BJ (cell line): ENCODE results near the gene RELT. TPM values are rescaled to one million over a fixed set of nuclear protein-coding genes. Genes with fewer than 3 reads are reported as not detected.

Experiments
- CTCF ChIA-PET: fragments of 350-600 bp; formaldehyde crosslinking; extraction: SDS; loops from one replicate; lab custom pipeline; 2021; ENCODE audit warnings: antibody characterized with exemption, inconsistent platforms; lab: Yijun Ruan, JAX
- POLR2A ChIA-PET: fragments of 300-600 bp; sonication (Branson Sonifier 250); formaldehyde crosslinking; extraction: SDS; loops from one replicate; lab custom pipeline; 2021; ENCODE audit warnings: antibody characterized with exemption; lab: Charles Lee
- DNase-seq: peaks from one replicate; pipeline ENCODE4 v3.0.0-alpha.2; 2011; ENCODE audit warnings: low read depth
- H3K27me3 ChIP-seq: 2 replicates; pipeline ENCODE4 v1.6.0; 2011; ENCODE audit warnings: low read length; ENCODE audit not compliant: control insufficient read depth, insufficient read depth
- H3K36me3 ChIP-seq: 2 replicates; pipeline ENCODE4 v1.5.1; 2011; ENCODE audit warnings: low read length; ENCODE audit not compliant: control insufficient read depth, insufficient read depth
- H3K4me3 ChIP-seq: 2 replicates; pipeline ENCODE4 v1.5.1; 2011; ENCODE audit warnings: low read depth, mild to moderate bottlenecking, control low read depth, low read length
- polyA plus RNA-seq: library from polyadenylated mRNA; depleted of rRNA; stranded (reverse); fragments of >200 nt; gene quantifications from 2 replicates; pipeline ENCODE4 v1.2.3, GENCODE V29; 2011
- TF ChIP-seq, protein P1 (sequence below): IDR thresholded peaks from 2 replicates; pipeline ENCODE4 v1.5.1; 2011; ENCODE audit warnings: low read depth, mild to moderate bottlenecking, control low read depth, inconsistent platforms, low read length, moderate library complexity; ENCODE audit not compliant: insufficient read depth

RELT gene
- polyA plus RNA-seq, 1 experiment = 3.7 TPM

DNA sequence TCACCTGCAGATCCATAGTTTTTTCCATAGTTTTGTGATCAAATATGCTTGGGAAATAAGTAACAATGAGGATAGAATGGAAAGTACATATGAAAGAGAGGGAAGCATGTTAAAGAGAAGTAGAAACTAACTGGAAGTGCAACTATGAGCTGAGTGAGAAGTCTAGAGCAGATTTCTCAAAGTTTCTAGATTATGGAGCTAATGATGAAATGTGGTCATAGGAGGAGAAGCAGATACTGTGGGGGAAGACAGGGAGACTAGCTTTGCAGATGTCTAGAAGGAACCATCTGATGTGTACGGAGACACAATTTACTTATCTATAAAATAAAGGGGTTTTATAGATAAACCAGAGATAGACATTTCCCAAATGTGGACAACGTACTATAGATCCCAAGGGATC is 37.1 kb downstream of the RELT start:
- Histone ChIP-seq H3K4me3 (no peak overlapping the region), H3K27me3 (no peaks in the 10 kb centered on the region), H3K36me3 (0 out of 2 replicates have a peak, but pooled peaks cover 2% of the 10 kb centered on the region)
- POLR2A ChIA-PET = no interaction called here
- TF ChIP-seq, protein P1, sequence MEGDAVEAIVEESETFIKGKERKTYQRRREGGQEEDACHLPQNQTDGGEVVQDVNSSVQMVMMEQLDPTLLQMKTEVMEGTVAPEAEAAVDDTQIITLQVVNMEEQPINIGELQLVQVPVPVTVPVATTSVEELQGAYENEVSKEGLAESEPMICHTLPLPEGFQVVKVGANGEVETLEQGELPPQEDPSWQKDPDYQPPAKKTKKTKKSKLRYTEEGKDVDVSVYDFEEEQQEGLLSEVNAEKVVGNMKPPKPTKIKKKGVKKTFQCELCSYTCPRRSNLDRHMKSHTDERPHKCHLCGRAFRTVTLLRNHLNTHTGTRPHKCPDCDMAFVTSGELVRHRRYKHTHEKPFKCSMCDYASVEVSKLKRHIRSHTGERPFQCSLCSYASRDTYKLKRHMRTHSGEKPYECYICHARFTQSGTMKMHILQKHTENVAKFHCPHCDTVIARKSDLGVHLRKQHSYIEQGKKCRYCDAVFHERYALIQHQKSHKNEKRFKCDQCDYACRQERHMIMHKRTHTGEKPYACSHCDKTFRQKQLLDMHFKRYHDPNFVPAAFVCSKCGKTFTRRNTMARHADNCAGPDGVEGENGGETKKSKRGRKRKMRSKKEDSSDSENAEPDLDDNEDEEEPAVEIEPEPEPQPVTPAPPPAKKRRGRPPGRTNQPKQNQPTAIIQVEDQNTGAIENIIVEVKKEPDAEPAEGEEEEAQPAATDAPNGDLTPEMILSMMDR = no peak
- CTCF ChIA-PET = interaction anchor here (0.6 to 1.9 kb wide), 3 partner anchors 11 to 20 kb away, joined by 3 to 7 read pairs (median 4); no protein-coding TSS in a partner anchor
- no peak for DNase-seq

DNA sequence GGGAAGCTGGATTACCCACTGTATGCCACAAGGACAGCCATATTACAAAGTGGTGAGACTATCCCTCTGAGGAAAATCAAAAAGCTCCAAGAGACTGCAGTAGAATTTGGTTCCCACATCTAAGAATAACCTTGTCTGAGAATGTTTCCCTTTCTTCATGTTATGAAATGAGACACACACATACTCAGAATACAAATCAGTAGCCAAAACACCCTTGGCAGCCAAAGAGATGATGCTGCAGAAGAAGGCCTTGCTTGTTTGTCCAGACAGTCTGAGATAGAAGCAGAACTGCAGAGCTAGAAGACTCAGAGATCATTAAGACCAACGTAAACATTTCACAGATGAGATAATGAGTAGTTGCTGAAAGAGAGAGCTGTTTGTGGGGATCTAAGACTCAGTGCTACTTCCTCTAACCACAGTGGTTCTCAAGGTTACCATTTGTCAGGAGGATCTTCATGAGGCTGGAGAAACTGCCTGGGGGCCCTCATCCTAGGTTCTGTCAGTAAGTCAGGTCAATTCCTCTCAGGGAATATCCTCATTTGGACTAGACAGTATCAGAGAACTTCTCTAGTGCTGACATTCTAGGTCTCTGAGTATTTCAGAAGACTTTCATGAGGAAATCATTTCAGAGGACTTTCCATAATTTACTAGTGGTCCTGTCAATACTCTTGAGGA is 38.9 kb downstream of the RELT start:
- Histone ChIP-seq H3K27me3 (no peaks in the 10 kb centered on the region), H3K36me3 (0 out of 2 replicates have a peak, but pooled peaks cover 2% of the 10 kb centered on the region), H3K4me3 (no peak overlapping the region)
- ChIA-PET POLR2A (interaction anchor here (0.6 kb wide), 1 partner anchor 10 kb away, joined by 3 read pairs; no protein-coding TSS in a partner anchor), CTCF (interaction anchor here (0.9 to 2.2 kb wide), 13 partner anchors 8 to 246 kb away, joined by 3 to 14 read pairs (median 3); no protein-coding TSS in a partner anchor)
- TF ChIP-seq, protein P1 = no peak
- DNase-seq = peak; percentile 39

DNA sequence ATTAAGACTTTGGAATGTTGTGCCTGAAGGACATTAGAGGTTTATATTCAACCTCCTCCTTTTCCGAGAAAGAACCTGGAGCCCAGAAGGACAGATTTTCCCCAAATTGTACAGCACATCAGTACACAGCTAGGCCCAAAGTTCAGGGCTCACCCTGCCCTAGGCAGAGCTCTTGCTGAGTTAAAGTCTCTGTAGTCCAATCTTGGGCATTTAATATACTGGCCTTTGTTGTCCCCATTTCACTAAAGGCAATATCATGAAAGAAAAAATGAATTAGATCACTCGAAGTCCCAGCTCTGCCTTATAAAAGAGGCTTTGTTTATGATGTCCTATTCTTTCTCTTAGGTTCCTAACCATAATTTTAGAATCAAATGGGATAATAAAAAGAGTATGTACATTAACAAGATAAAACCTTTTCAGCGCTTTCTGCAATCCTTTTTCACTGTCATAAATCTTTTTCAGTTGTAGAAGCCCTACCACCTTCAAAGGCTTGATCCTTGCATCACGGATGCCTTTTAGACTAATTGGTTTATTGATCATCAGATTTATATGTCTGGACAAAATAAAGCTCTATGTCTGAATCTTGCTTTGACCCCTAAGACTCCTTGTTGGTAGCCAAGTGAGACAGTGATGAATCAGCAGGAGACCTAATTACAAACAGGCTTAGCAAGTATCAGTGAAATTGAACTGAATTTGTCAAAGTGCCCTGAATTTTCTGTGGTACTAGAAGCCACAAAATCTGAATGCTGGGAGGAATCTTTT is 39.8 kb downstream of the RELT start:
- Histone ChIP-seq H3K27me3 (no peaks in the 10 kb centered on the region), H3K4me3 (no peak overlapping the region), H3K36me3 (0 out of 2 replicates have a peak, but pooled peaks cover 2% of the 10 kb centered on the region)
- TF ChIP-seq, protein P1 = no peak
- DNase-seq = peak; percentile 47
- POLR2A ChIA-PET = no interaction called here
- CTCF ChIA-PET = interaction anchor here (1.0 to 2.2 kb wide), 9 partner anchors 9 to 245 kb away, joined by 3 to 14 read pairs (median 4); no protein-coding TSS in a partner anchor

DNA sequence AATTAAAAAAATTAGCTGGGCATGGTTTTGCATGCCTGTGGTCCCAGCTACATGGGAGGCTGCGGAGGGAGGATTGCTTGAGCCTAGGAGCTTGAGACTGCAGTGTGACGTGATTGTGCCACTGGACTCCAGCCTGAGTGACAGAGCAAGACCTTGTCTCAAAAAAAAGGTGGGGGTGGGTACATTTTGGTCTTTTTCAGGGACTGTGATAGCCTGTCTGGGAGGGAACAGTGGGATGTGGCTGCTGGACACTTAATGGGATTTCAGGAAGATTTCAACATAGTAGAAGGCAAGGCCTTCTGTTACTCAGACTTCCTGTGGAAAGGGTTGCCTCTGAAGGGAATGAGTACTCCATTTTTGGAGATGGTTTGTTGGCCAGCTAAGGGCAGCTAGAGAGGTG is 40.6 kb downstream of the RELT start:
- CTCF ChIA-PET = interaction anchor here (1.0 kb wide), 2 partner anchors 64 to 244 kb away, joined by 3 to 4 read pairs; no protein-coding TSS in a partner anchor
- 0 out of 2 replicates have a peak, but pooled peaks cover 2% of the 10 kb centered on the region for H3K36me3 ChIP-seq
- no peak overlapping the region for H3K4me3 ChIP-seq
- no peak for DNase-seq
- POLR2A ChIA-PET = no interaction called here
- TF ChIP-seq, protein P1 = no peak
- no peaks in the 10 kb centered on the region for H3K27me3 ChIP-seq

DNA sequence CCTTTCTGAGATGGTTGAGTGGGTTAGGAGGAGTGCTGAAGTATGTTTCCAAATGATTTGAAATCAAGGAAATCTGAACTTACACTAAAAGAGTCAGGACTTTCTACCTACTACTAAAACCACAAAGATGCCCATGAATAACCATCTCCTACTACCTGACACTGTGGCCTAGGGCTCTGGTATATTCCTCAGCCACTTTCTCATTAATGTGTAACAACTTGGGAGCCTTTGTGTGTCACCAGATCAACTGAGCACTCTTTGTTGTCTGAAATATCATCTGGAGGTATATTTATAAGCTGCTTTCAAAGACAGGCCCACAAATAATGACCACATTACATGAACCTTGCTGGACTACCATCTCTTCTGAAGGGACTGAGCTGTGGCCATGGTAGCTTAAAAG is 43.9 kb downstream of the RELT start:
- Histone ChIP-seq H3K27me3 (no peaks in the 10 kb centered on the region), H3K4me3 (no peak overlapping the region), H3K36me3 (0 out of 2 replicates have a peak, but pooled peaks cover 2% of the 10 kb centered on the region)
- no peak for DNase-seq
- TF ChIP-seq, protein P1 = no peak
- ChIA-PET POLR2A (no interaction called here), CTCF (no interaction called here)
